Thyroid gland (tissue), 4 donors: ENCODE results near the gene PTGER3.

Source experiments
- POLR2A ChIP-seq, 2 donors: fragments of 450-650 bp; IDR thresholded peaks; one replicate each; pipeline ENCODE4 v1.6.1; 2017; ENCODE audit warnings: antibody characterized with exemption in 2 of 2, mild to moderate bottlenecking in 2 of 2, moderate library complexity in 1 of 2
- TF ChIP-seq, protein P1 (sequence below), 6 experiments: fragments of 200-600 bp in 3 of 6; fragments of 450-650 bp in 3 of 6; sonication (generic) in 3 of 6; IDR thresholded peaks; one replicate each; pipeline ENCODE4 v1.5.1; 2016 to 2019; ENCODE audit warnings: antibody characterized with exemption in 6 of 6, mild to moderate bottlenecking in 2 of 6, inconsistent platforms in 1 of 6, moderate library complexity in 1 of 6

- TF ChIP-seq, protein P1, sequence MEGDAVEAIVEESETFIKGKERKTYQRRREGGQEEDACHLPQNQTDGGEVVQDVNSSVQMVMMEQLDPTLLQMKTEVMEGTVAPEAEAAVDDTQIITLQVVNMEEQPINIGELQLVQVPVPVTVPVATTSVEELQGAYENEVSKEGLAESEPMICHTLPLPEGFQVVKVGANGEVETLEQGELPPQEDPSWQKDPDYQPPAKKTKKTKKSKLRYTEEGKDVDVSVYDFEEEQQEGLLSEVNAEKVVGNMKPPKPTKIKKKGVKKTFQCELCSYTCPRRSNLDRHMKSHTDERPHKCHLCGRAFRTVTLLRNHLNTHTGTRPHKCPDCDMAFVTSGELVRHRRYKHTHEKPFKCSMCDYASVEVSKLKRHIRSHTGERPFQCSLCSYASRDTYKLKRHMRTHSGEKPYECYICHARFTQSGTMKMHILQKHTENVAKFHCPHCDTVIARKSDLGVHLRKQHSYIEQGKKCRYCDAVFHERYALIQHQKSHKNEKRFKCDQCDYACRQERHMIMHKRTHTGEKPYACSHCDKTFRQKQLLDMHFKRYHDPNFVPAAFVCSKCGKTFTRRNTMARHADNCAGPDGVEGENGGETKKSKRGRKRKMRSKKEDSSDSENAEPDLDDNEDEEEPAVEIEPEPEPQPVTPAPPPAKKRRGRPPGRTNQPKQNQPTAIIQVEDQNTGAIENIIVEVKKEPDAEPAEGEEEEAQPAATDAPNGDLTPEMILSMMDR (IDR thresholded peaks at IDR 0.05) = no peak
- no peak for TF ChIP-seq POLR2A (IDR thresholded peaks at IDR 0.05)
Observed at GRCh38 chr1:71071720-71072119, 24.1 kb upstream of the PTGER3 start.
